B cell (primary cell): ENCODE measurements around the gene DENND4C.

Experiments used
- EZH2 ChIP-seq: IDR thresholded peaks from 2 replicates; pipeline ENCODE4 v1.6.1; 2012; ENCODE audit warnings: borderline replicate concordance, low read depth, mild to moderate bottlenecking, moderate library complexity, low read length; ENCODE audit not compliant: insufficient read depth, poor library complexity, severe bottlenecking
- TF ChIP-seq, protein P1 (sequence below): fragments of 200-600 bp; IDR thresholded peaks from one replicate; pipeline ENCODE4 v1.8.0; 2022; ENCODE audit warnings: antibody characterized with exemption, mild to moderate bottlenecking

DNA sequence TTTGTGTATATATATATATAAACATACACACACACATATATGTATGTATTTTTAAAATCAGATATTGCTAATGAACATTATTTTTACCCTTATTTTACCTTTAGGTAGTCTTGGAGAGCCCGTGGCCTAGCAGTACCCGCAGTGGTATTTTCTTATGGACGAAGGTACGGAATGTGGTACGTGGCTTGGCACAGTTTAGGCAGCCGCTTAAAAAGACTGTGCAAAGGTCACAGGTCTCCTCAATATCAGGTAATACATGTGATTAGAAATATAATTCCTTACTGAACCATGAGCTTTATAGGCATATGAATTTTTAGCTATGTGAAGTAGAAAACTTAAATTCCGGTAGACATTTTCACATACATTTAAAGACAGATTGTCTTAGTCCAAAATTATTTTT lies 105.7 kb downstream of the DENND4C start:
- TF ChIP-seq, protein P1, sequence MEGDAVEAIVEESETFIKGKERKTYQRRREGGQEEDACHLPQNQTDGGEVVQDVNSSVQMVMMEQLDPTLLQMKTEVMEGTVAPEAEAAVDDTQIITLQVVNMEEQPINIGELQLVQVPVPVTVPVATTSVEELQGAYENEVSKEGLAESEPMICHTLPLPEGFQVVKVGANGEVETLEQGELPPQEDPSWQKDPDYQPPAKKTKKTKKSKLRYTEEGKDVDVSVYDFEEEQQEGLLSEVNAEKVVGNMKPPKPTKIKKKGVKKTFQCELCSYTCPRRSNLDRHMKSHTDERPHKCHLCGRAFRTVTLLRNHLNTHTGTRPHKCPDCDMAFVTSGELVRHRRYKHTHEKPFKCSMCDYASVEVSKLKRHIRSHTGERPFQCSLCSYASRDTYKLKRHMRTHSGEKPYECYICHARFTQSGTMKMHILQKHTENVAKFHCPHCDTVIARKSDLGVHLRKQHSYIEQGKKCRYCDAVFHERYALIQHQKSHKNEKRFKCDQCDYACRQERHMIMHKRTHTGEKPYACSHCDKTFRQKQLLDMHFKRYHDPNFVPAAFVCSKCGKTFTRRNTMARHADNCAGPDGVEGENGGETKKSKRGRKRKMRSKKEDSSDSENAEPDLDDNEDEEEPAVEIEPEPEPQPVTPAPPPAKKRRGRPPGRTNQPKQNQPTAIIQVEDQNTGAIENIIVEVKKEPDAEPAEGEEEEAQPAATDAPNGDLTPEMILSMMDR = no peak
- TF ChIP-seq EZH2 = no peak
